Adrenal gland (tissue), 5 donors: ENCODE data around the gene HK2.

Experiments
- POLR2A ChIP-seq, 2 donors: fragments of 450-650 bp; IDR thresholded peaks; one replicate each; pipeline ENCODE4 v1.6.1; 2017; ENCODE audit warnings: antibody characterized with exemption in 2 of 2, mild to moderate bottlenecking in 2 of 2, moderate library complexity in 1 of 2
- TF ChIP-seq, protein P1 (sequence below), 6 experiments: fragments of 450-650 bp in 4 of 6; fragments of 200-600 bp in 2 of 6; sonication (generic) in 1 of 6; IDR thresholded peaks; 1 replicate in 5 of 6; 2 replicates in 1 of 6; pipeline versions ENCODE4 v1.5.1 to v1.8.0; 2016 to 2021; ENCODE audit warnings: antibody characterized with exemption in 6 of 6, mild to moderate bottlenecking in 2 of 6, moderate library complexity in 1 of 6
- donor health status: DM: no; HTN: no; CAD: no.

GRCh38 chr2:74937221-74937880, 103.4 kb downstream of the HK2 start:
- TF ChIP-seq POLR2A (IDR thresholded peaks at IDR 0.05) = no peak
- TF ChIP-seq, protein P1, sequence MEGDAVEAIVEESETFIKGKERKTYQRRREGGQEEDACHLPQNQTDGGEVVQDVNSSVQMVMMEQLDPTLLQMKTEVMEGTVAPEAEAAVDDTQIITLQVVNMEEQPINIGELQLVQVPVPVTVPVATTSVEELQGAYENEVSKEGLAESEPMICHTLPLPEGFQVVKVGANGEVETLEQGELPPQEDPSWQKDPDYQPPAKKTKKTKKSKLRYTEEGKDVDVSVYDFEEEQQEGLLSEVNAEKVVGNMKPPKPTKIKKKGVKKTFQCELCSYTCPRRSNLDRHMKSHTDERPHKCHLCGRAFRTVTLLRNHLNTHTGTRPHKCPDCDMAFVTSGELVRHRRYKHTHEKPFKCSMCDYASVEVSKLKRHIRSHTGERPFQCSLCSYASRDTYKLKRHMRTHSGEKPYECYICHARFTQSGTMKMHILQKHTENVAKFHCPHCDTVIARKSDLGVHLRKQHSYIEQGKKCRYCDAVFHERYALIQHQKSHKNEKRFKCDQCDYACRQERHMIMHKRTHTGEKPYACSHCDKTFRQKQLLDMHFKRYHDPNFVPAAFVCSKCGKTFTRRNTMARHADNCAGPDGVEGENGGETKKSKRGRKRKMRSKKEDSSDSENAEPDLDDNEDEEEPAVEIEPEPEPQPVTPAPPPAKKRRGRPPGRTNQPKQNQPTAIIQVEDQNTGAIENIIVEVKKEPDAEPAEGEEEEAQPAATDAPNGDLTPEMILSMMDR (IDR thresholded peaks at IDR 0.05) = no peak
